Measurements from ENCODE around the gene FTO. TPM values are rescaled to one million over a fixed set of nuclear protein-coding genes. Genes with fewer than 3 reads are reported as not detected.

FTO gene
- total and polyA plus RNA-seq, 4 donors, result 12.2 to 145 (median 57.7) TPM

DNA sequence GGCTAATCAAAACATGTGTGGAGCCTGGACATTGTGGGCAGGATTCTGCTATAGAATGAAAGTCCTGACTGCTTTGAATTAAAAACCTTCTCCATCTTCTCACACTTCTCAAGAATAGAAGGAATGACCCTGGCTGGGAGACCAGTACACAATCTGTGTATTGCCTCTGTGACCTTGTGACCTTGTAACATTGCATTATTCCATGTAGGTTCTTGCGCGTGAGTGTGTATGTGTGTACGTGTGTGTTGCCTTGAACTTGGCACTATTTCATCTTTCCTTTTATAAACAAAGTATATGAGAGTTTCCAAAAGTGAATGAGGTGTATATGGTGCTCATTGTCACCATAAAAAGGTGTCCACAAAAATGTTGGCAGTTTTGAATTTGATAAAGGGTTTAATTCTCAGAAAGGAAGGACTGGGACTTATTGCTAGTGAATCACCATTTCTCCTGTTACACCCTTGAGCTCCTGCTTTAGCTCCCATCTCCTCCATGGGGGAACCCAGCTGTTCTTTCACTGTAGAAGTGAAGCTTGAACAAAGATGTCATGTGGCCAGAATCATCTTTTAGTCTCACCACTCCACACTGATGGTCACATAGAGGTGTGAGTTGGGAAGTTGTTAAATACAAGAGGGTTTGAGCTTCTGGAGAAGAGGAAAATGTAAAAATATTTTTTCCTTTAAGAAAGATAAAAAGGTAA is 244.9 kb downstream of the FTO start:
- H3K9ac ChIP-seq (ENCODE audit: insufficient read depth in 1 of 2, low read length in 2 of 2), result no peak overlapping the region
- WGBS, 2 donors, result 89 to 93% methylated on average over 3 of the region's 3 CpGs
- H3K4me1 ChIP-seq (ENCODE audit: control insufficient read depth in 5 of 5, insufficient read depth in 5 of 5, low read length in 5 of 5), result peaks cover 0 to 34% (median 5%) of the 10 kb centered on the region in 5 donors
- H3K36me3 ChIP-seq (ENCODE audit: control insufficient read depth in 4 of 4, insufficient read depth in 4 of 4, low read length in 4 of 4), result no peaks in the 10 kb centered on the region
- no peaks in the 10 kb centered on the region for H3K27me3 ChIP-seq (ENCODE audit: control insufficient read depth in 3 of 3, insufficient read depth in 3 of 3, low read length in 2 of 3)
- TF ChIP-seq, protein P1, sequence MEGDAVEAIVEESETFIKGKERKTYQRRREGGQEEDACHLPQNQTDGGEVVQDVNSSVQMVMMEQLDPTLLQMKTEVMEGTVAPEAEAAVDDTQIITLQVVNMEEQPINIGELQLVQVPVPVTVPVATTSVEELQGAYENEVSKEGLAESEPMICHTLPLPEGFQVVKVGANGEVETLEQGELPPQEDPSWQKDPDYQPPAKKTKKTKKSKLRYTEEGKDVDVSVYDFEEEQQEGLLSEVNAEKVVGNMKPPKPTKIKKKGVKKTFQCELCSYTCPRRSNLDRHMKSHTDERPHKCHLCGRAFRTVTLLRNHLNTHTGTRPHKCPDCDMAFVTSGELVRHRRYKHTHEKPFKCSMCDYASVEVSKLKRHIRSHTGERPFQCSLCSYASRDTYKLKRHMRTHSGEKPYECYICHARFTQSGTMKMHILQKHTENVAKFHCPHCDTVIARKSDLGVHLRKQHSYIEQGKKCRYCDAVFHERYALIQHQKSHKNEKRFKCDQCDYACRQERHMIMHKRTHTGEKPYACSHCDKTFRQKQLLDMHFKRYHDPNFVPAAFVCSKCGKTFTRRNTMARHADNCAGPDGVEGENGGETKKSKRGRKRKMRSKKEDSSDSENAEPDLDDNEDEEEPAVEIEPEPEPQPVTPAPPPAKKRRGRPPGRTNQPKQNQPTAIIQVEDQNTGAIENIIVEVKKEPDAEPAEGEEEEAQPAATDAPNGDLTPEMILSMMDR (IDR thresholded peaks at IDR 0.05; ENCODE audit: control extremely low read depth, extremely low read depth), result no peak
- H3K27ac ChIP-seq (ENCODE audit: low read depth in 1 of 2, low read length in 1 of 2), result no peak overlapping the region
- H3K4me3 ChIP-seq, result no peak overlapping the region
- no peak for DNase-seq
- ATAC-seq (ENCODE audit: insufficient read depth, low FRiP score), result no peak
- H3K9me3 ChIP-seq (ENCODE audit: control insufficient read depth in 4 of 4, insufficient read depth in 3 of 4, low read length in 3 of 4), result no peaks in the 10 kb centered on the region

DNA sequence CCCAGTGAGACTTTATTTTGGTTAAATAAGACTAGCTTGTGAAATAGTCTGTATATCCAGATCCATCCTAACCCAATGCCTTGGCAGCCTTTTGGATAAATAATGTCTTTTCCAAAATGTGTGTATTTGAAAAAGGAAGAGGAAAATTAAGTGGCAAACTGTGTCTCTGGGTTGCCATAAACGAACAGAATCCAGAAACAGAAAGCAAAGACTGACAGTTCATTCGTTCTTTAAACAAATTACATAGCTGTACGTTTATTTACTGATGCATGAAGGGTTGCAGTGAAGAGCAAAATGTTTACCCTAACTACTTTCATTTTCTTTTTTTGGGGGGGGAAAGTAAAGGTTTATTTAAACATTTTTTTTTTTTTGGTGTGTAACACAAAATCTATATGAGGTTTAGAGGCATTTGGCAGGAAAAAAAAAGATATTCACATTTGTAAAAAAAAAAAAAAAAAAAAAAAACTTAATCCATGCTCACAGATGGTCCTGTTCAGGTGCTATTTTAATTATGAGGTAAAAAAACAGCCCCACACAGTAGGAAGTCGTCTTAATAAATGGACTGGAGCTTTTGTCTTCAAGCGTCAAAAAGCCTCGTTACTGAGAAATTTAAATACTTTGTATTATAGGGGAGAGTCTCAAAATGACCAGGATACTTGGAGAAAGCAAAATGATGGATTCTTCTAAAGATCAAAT is 245.9 kb downstream of the FTO start:
- H3K27ac ChIP-seq (ENCODE audit: low read depth in 1 of 2, low read length in 1 of 2), result no peak overlapping the region
- H3K4me1 ChIP-seq (ENCODE audit: control insufficient read depth in 5 of 5, insufficient read depth in 5 of 5, low read length in 5 of 5), result peaks cover 0 to 34% (median 5%) of the 10 kb centered on the region in 5 donors
- no peaks in the 10 kb centered on the region for H3K36me3 ChIP-seq (ENCODE audit: control insufficient read depth in 4 of 4, insufficient read depth in 4 of 4, low read length in 4 of 4)
- DNase-seq, result peak in 2 of 3 donors; percentile 68 to 73
- H3K9ac ChIP-seq (ENCODE audit: insufficient read depth in 1 of 2, low read length in 2 of 2), result no peak overlapping the region
- TF ChIP-seq, protein P1 (IDR thresholded peaks at IDR 0.05; ENCODE audit: control extremely low read depth, extremely low read depth), result no peak
- no peak overlapping the region for H3K4me3 ChIP-seq
- H3K27me3 ChIP-seq (ENCODE audit: control insufficient read depth in 3 of 3, insufficient read depth in 3 of 3, low read length in 2 of 3), result no peaks in the 10 kb centered on the region
- no peaks in the 10 kb centered on the region for H3K9me3 ChIP-seq (ENCODE audit: control insufficient read depth in 4 of 4, insufficient read depth in 3 of 4, low read length in 3 of 4)
- WGBS, 2 donors, result 67 to 80% methylated on average over 6 of the region's 6 CpGs
- ATAC-seq (ENCODE audit: insufficient read depth, low FRiP score), result no peak

GRCh38 chr16:53950677-53951076 is 246.7 kb downstream of the FTO start:
- peaks cover 0 to 34% (median 5%) of the 10 kb centered on the region in 5 donors for H3K4me1 ChIP-seq (ENCODE audit: control insufficient read depth in 5 of 5, insufficient read depth in 5 of 5, low read length in 5 of 5)
- ATAC-seq (ENCODE audit: insufficient read depth, low FRiP score) (no peak), DNase-seq (no peak)
- H3K9me3 ChIP-seq (ENCODE audit: control insufficient read depth in 4 of 4, insufficient read depth in 3 of 4, low read length in 3 of 4), result no peaks in the 10 kb centered on the region
- TF ChIP-seq, protein P1 (IDR thresholded peaks at IDR 0.05; ENCODE audit: control extremely low read depth, extremely low read depth), result no peak
- no peak overlapping the region for H3K9ac ChIP-seq (ENCODE audit: insufficient read depth in 1 of 2, low read length in 2 of 2)
- WGBS, 2 donors, result 73 to 90% methylated on average over 5 of the region's 5 CpGs
- H3K36me3 ChIP-seq (ENCODE audit: control insufficient read depth in 4 of 4, insufficient read depth in 4 of 4, low read length in 4 of 4), result no peaks in the 10 kb centered on the region
- H3K27me3 ChIP-seq (ENCODE audit: control insufficient read depth in 3 of 3, insufficient read depth in 3 of 3, low read length in 2 of 3), result no peaks in the 10 kb centered on the region
- no peak overlapping the region for H3K27ac ChIP-seq (ENCODE audit: low read depth in 1 of 2, low read length in 1 of 2)
- H3K4me3 ChIP-seq, result no peak overlapping the region
